Stomach smooth muscle (tissue), 2 donors: Measurements from ENCODE around the gene FARP1.

Experiments used
- H3K27ac ChIP-seq: one replicate; pipeline ENCODE4 v1.7.0; 2013; ENCODE audit warnings: mild to moderate bottlenecking, low read length, inconsistent platforms
- H3K27me3 ChIP-seq, 2 donors: one replicate each; pipeline ENCODE4 v1.7.0; 2013; ENCODE audit warnings: low read length in 2 of 2; ENCODE audit not compliant: insufficient read depth in 2 of 2, control insufficient read depth in 1 of 2
- H3K36me3 ChIP-seq, 2 donors: one replicate each; pipeline ENCODE4 v1.7.0; 2013; ENCODE audit warnings: low read length in 2 of 2; ENCODE audit not compliant: control insufficient read depth in 2 of 2, insufficient read depth in 2 of 2
- H3K4me1 ChIP-seq: one replicate; pipeline ENCODE4 v1.7.0; 2013; ENCODE audit warnings: low read length; ENCODE audit not compliant: control insufficient read depth, insufficient read depth
- H3K4me3 ChIP-seq, 2 donors: one replicate each; pipeline ENCODE4 v1.7.0; 2013; ENCODE audit warnings: low read length in 2 of 2
- H3K9ac ChIP-seq, 2 donors: one replicate each; pipeline ENCODE4 v1.7.0; 2013; ENCODE audit warnings: low read length in 2 of 2, mild to moderate bottlenecking in 1 of 2
- H3K9me3 ChIP-seq, 2 donors: one replicate each; pipeline ENCODE4 v1.7.0; 2013; ENCODE audit warnings: low read length in 2 of 2; ENCODE audit not compliant: control insufficient read depth in 2 of 2
- donor health status: healthy.
- donor health status: Pancreatic carcinoma.

FARP1 gene

GRCh38 chr13:98274921-98275487, 132.1 kb downstream of the FARP1 start:
- H3K36me3 ChIP-seq = no peaks in the 10 kb centered on the region
- H3K4me3 ChIP-seq = no peak overlapping the region
- peaks cover 11% of the 10 kb centered on the region for H3K4me1 ChIP-seq
- no peaks in the 10 kb centered on the region for H3K9me3 ChIP-seq
- no peaks in the 10 kb centered on the region for H3K27me3 ChIP-seq
- no peak overlapping the region for H3K9ac ChIP-seq
- no peak overlapping the region for H3K27ac ChIP-seq

- H3K36me3 ChIP-seq = no peaks in the 10 kb centered on the region
- no peak overlapping the region for H3K27ac ChIP-seq
- H3K9ac ChIP-seq = no peak overlapping the region
- peaks cover 13% of the 10 kb centered on the region for H3K4me1 ChIP-seq
- H3K9me3 ChIP-seq = no peaks in the 10 kb centered on the region
- no peaks in the 10 kb centered on the region for H3K27me3 ChIP-seq
- no peak overlapping the region for H3K4me3 ChIP-seq
Observed at GRCh38 chr13:98275681-98276171, 132.8 kb downstream of the FARP1 start.

GRCh38 chr13:98276486-98276885, 133.6 kb downstream of the FARP1 start:
- Histone ChIP-seq H3K4me3 (no peak overlapping the region), H3K9ac (no peak overlapping the region), H3K4me1 (peaks cover 13% of the 10 kb centered on the region), H3K9me3 (no peaks in the 10 kb centered on the region), H3K27me3 (no peaks in the 10 kb centered on the region), H3K27ac (no peak overlapping the region), H3K36me3 (no peaks in the 10 kb centered on the region)

GRCh38 chr13:98278068-98278724, 135.3 kb downstream of the FARP1 start:
- Histone ChIP-seq H3K36me3 (no peaks in the 10 kb centered on the region), H3K9me3 (no peaks in the 10 kb centered on the region), H3K4me1 (peaks cover 13% of the 10 kb centered on the region), H3K27me3 (no peaks in the 10 kb centered on the region), H3K4me3 (no peak overlapping the region), H3K9ac (no peak overlapping the region), H3K27ac (no peak overlapping the region)

- Histone ChIP-seq H3K9me3 (no peaks in the 10 kb centered on the region), H3K4me1 (peaks cover 15% of the 10 kb centered on the region), H3K36me3 (no peaks in the 10 kb centered on the region), H3K27ac (no peak overlapping the region), H3K27me3 (no peaks in the 10 kb centered on the region), H3K9ac (no peak overlapping the region), H3K4me3 (no peak overlapping the region)
Observed at GRCh38 chr13:98279473-98280175, 136.7 kb downstream of the FARP1 start.

GRCh38 chr13:98280176-98280510, 137.2 kb downstream of the FARP1 start:
- Histone ChIP-seq H3K9ac (no peak overlapping the region), H3K9me3 (no peaks in the 10 kb centered on the region), H3K36me3 (no peaks in the 10 kb centered on the region), H3K4me3 (no peak overlapping the region), H3K27me3 (no peaks in the 10 kb centered on the region), H3K27ac (no peak overlapping the region), H3K4me1 (peaks cover 15% of the 10 kb centered on the region)

GRCh38 chr13:98284679-98285078, 141.8 kb downstream of the FARP1 start:
- no peaks in the 10 kb centered on the region for H3K36me3 ChIP-seq
- no peak overlapping the region for H3K27ac ChIP-seq
- H3K27me3 ChIP-seq = no peaks in the 10 kb centered on the region
- H3K9ac ChIP-seq = no peak overlapping the region
- H3K4me1 ChIP-seq = peaks cover 6% of the 10 kb centered on the region
- H3K4me3 ChIP-seq = no peak overlapping the region
- no peaks in the 10 kb centered on the region for H3K9me3 ChIP-seq

- peaks cover 2% of the 10 kb centered on the region for H3K4me1 ChIP-seq
- no peak overlapping the region for H3K27ac ChIP-seq
- no peak overlapping the region for H3K4me3 ChIP-seq
- H3K36me3 ChIP-seq = no peaks in the 10 kb centered on the region
- H3K27me3 ChIP-seq = no peaks in the 10 kb centered on the region
- H3K9me3 ChIP-seq = no peaks in the 10 kb centered on the region
- no peak overlapping the region for H3K9ac ChIP-seq
Observed at GRCh38 chr13:98285317-98285716, 142.4 kb downstream of the FARP1 start.

GRCh38 chr13:98285852-98286594, 143.1 kb downstream of the FARP1 start:
- Histone ChIP-seq H3K4me1 (peaks cover 2% of the 10 kb centered on the region), H3K9me3 (no peaks in the 10 kb centered on the region), H3K4me3 (no peak overlapping the region), H3K27me3 (no peaks in the 10 kb centered on the region), H3K27ac (no peak overlapping the region), H3K36me3 (no peaks in the 10 kb centered on the region), H3K9ac (no peak overlapping the region)

- Histone ChIP-seq H3K27me3 (no peaks in the 10 kb centered on the region), H3K4me1 (peaks cover 4% of the 10 kb centered on the region), H3K36me3 (no peaks in the 10 kb centered on the region), H3K9ac (no peak overlapping the region), H3K4me3 (no peak overlapping the region), H3K9me3 (no peaks in the 10 kb centered on the region), H3K27ac (no peak overlapping the region)
Observed at GRCh38 chr13:98286799-98287198, 143.9 kb downstream of the FARP1 start.
